GM18508 (cell line): ENCODE data around the gene HOXA6.

Source experiments
- ATAC-seq: cut with Tn5 transposase; IDR thresholded peaks from one replicate; pipeline ENCODE4 v1.9.1; 2021; ENCODE audit warnings: moderate number of reproducible peaks; ENCODE audit not compliant: insufficient read depth, unreplicated experiment

Gene HOXA6

DNA sequence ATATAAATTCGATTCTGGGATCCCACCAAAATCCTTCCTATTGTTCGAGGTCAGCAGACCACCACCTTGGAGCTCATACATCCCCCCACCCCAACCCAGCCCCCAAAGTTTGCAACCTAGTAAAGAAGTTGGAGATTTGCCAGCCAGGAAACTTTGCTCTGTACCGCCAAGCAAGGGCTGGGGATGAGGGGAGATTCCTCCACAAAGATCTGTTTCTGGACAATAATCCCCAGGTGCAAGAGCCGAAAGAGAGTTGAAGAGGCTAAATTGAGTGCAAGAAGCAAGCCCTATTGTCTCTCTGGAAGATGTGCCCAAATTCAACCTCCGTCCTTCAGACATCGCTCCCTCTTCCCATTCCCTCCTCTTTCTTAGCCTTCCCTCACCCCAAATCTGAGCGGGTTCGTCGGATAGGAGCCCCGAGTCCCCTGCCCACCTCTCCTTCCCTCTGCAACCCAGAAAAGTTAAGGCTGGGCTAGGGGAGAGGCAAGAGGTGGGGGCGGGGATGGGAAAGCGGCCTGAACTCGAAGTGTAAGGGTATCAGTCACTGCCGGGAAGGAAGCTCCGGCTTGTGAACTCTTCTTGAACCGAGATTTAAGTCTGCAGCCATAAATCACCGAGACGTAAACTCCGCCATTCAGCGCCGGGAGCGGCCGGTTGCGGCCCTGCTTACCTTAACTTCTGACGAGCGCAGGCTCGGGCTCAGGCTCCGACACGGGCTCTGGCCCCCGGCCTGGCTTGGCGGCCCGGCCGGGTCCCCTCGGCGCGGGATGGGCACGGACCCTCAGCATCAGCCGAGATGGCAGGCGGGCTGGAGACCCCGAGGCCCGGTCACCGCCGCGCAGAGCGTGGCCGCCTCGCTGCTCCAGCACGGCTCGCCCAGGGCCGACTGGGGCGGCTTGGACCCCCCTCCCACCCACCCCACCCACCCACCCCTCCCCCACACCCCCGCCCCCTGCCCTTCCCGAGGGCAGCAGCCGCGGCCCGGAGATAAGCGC lies 34.3 kb downstream of the HOXA6 start:
- ATAC-seq: no peak

DNA sequence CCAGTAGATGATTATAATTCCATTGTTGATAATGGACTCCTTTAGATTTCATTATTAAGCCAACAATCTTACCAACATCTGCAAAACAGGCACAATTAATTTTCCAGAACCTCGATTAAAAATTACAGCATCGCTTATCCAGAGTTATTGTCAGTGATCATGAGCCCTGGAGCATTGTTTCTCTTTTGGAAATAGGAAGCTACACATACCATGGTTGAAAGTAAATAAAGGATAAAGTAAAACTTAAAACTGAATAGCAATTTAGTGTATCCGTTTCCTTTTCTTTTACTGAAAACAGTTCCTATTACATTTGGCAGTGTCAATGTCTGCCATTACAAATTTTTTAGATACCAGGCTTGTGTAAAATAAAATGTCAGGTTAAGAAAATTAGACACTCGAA lies 35.2 kb downstream of the HOXA6 start:
- ATAC-seq: no peak

DNA sequence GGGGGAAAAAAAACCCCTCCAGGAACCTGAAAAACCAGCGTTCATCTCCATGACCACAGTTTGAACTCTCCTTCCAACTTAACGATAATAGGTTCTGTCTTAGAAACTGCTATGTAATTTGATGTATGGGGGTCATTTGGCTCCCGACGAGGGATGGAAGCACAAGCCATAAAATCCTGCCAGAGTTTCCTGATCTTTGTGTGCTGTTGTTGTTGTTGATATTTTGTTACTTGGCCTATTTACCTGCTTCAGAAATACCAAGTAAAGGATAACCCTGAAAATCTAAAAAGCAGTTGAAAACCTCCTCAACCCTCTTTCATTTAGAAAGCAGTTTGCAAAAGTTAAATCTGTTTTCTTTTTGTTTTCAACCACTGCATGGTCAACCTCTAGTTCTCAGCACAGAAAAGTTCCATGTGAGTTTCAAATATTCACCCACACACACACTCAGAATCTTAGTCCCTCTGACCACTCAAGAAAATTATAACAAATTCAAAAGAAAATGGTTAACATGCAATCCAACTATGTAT lies 35.8 kb downstream of the HOXA6 start:
- no peak for ATAC-seq

DNA sequence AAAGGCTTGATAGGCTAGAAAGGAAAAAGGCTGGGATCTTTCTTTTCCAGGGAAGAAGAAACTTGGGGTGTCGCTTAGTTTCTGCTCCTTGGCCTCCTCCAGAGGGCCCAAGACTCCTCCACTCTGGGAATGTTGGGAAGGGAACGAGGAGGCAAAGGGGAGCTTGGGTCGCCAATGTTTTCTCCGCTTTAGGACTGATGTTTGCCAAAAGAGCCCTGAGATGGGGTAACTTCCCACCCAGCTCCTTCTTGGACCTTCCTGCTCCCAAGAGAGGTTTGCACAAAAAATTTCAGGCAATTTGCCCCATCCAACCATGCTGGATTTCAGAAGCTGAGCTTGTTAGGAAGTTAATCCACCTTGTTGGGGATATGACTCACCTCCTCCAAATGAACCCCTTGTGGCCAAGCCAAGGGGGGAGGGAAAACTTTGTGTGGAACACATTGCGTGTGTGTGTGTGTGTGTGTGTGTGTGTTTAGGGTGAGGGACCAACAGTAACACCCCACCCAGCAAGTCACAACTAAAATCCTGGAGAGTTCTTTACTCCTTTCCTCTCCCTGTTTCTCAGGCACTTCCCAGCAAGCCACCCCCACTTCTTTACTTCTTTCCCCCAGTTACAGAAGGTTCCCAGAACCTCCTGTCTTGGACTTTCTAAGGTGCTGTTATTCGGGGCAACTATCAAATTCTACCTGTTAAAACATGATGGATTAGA lies 36.4 kb downstream of the HOXA6 start:
- no peak for ATAC-seq

DNA sequence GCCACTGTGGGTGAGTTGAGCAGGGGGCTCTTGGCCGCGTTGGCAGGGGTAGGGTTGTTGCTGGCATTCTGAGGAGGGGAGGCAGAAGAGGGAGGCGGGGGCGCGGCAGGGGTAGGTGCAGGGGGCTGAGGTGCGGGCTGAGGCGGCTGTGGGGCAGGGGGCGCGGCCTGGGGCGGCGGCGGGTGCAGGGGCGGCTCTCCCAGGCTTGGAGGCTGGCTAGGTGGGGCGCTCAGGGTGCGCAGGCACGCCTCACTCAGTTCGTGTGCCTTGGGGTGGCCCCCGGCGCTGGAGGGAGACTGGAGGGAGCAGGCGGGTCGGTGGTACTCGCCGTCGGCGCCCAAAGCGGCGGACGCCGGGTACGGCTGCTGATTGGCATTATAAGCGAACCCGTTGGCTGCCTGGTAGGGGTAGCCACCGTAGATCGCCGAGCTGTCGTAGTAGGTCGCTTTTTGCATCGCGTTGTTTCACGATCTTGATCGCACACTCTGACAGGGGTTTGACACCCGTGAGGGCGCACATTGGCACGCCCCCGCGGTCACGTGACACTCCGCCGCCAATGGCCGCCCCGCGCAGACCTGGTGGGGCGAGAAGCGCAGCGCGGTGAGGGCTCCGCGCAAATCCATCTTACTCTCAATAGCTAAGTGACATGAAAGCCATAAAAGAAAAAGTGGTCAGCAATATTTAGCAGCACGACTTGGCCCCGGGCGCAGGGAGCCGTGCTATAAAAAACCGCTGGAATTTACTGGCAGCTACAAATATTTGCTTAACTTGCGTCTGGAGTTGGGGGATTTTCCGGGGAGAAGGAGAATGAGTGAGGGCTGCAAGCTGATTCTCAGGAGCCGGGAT lies 37.2 kb downstream of the HOXA6 start:
- ATAC-seq: no peak

DNA sequence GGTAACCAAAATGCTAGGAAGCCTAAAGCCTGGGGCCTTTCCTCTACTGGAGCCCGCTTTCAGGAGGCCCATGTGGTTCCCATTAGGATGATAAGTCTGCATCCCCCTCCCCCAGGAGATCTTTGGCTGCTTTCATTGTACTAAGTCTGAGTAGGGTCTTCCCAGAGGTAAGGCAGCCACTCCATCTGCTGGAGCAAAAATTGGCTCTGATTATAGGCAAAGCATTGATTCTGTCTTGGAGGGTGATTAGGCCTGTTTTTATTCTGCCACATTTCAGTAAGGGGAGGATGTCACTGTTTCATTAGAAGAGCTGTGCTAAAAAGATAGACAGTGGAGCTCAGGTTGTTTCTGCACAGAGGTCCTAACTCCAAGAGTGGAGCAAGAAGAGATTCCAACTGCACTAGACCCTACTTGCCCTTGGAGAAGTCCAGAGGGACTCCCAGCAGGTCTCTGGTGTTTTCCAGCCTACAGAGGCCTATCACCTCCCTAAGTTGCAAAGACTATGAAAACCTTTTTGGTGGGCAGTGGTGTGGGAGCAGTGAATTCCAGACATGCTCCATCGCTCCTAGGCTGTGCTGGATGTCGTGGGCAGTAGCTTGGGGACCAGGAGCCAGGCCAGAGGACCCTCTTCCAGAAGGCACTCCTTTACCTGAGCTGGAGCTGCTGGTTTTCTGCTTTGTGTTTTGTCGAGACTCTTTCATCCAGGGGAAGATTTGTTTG lies 37.9 kb downstream of the HOXA6 start:
- ATAC-seq: no peak

DNA sequence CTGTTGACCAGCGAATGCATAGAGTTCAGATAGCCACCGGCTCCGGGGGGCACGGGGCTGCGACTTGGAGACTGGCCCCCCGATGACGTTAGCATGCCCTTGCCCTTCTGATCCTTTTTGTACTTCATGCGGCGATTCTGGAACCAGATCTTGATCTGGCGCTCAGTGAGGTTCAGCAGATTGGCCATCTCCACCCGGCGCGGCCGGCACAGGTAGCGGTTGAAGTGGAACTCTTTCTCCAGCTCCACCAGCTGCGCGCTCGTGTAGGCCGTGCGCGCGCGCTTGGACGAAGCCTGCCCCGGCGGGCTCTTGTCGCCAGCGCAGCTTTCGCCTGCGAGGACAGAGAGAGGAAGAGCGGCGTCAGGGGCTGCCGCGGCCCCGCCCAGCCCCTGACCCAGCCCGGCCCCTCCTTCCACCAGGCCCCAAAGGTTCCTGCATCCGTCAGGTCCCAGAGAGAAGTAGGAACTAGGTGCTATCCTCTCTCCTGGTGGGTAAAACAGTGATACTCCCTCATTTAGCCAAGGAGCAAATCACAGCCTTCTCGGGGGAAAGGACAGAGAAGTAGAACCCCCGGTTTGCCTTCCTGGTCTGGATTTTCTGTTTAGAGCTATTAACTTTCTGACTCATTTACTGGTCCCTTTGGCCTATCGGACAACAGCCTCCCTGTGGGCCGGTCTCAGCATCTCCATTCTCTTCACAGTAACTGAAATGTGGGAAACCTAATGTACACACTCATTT lies 39.0 kb downstream of the HOXA6 start:
- no peak for ATAC-seq

DNA sequence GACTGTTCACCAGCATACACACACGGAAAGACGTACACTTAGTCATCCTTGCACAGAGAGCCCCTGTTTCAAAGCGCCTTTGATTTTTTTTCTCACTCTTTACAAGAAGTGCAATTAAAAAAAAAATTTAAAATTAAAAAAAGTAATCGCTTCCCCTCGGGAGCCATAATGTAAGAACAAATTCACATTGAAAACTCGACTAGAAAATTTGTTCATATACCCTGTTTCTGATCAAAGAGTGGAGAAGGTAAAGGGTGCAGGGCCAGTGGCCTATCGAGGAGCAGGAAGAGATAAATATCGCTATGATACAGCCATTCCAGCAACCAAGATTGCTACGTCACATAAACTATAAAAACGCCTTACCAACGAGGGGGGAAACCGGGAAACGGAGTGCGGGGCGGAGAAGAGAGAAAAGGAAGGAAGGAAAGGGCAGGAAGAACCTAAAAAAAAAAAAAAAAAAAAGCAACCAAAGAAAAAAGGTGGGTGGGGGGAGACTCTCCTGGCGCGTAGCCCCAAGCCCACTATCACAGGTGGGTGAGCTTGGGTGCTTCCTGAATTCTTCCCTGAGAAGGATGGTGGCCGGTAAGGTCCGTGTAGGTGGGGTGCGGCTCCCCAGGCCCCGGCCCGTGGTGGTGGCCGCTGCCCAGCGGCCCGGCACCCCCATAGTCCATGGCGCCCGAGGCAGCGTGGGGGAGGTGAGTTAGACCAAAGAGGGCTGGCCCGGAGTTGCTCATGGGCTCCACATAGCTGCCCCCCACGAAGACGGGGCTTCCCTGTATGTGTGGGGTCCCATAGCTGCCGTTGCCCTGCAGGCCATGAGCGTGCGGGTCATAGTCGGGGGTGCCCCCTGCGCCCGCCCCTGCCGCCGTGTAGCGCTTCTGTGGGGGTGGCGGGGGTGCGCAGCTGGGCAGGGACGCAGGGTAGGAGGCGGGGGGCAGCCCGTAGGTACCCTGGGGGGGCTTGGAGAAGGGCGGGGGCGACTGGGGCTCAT lies 39.9 kb downstream of the HOXA6 start:
- ATAC-seq: no peak

DNA sequence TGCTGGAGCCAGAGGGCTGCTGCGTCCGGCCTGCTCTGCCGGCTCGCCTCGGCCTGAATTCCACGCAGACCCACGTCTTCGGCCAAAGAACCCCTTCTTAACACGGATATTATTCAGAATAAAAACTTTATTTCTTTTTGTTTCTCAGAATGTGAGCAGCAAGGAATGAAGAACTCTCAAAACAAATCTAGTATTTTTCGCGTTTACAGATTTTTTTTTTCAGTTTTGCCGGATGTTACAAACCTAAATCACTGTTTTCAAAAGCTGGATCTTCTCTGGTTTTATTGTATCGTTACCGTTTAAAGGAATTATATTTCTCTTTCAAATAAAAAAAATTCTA lies 40.7 kb downstream of the HOXA6 start:
- ATAC-seq: no peak

DNA sequence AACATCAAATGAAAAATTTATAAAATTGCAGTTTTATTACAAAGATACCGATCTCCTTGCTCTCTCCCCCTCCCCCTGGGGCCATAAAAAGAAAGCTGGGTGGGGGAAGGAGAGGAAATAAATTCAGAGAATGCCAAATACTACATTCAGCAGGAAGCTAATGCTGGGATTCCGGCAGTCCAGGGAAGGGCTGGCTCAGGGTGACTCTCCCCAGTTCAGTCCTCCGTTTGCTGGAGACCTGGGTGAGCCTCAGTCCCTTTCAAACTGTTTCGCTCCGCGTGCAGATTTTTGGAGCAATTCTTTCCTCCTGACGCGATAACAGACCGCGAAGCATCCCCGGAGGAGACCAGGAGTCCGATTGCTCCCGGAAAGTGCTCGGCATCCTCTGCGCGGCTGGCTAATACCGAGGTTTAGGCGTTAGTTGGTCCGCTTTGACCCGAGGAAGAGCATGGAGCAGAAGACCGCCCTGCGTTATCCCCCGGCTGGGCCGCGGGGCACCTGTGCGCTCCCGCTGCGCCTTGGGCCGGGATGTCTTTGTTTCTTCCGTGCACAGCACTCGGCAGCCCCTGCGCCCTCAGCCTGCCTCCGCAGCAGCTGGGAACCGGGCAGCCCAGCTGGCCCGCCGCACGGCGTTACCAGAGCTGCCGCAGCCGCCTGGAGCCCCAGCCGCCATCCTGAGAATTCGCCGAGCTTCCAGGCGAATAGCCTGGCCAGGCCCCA lies 41.2 kb downstream of the HOXA6 start:
- ATAC-seq: no peak

DNA sequence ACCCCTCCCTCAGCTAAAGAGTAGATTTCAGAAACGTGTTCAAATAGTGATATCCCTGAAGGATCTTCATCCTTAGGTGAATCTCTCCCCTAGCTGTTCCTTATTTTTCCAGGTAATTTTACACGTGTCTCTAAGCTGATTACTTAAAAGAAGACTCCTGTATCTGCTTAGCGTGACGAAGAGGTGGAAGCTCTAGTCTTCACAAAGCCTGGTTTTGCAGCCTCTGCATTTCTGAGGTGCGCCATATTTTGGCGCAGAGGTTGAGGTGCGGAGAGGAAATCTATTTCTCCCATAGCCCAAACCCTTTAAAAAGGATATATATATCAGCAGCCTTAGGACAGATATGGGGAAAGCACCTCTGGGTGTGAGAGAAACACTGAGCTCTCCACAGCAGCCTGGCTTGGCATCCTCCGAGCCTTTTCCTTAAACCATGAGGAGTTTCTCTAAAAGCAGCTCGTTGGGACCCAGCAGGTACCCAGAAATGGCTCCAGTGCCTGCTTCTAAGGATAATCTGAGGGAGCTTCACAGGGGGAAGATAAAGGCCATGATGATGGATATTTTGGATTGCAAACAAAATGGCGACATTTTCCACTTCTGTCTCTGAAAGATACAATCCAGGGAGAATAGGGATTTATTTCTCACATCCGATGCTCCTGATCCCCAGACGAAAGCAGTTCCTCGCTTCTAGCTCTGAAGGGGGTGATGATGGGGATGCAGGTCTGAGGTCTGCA lies 42.1 kb downstream of the HOXA6 start:
- no peak for ATAC-seq

DNA sequence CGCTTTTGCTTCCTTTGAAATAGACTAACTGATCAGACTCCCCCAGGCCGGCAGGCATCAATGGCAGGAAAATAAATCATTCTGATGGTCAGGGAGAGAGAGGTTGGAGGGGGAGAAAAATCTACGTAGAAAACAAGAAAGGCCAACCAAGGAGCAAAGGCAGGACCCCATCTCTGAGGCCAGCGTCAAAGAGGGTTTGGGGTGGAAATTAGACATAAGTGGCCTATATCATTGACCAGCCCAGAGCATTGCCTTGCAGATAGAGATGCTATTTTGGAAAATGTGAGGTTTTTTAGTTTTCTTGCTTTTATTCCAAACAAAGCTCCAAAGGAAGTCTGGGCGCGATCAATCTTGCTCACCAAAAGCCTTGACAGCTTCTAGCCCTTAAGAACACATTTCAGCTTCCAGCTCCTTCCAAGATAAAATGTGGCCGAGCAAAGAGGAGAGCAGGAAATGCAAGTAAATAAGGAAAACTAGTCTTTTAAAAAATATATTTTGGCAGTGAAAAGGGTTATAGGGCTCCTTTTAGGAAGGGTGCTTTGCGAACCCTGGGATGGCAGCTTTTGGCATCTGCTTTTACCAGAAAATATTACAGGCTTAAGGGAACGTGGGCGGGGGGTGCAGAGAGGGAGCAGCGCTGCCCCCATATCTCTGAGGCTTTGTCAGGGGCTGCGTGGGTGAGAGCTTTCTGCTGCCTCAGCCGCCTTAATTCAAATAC lies 43.1 kb downstream of the HOXA6 start:
- ATAC-seq: no peak

DNA sequence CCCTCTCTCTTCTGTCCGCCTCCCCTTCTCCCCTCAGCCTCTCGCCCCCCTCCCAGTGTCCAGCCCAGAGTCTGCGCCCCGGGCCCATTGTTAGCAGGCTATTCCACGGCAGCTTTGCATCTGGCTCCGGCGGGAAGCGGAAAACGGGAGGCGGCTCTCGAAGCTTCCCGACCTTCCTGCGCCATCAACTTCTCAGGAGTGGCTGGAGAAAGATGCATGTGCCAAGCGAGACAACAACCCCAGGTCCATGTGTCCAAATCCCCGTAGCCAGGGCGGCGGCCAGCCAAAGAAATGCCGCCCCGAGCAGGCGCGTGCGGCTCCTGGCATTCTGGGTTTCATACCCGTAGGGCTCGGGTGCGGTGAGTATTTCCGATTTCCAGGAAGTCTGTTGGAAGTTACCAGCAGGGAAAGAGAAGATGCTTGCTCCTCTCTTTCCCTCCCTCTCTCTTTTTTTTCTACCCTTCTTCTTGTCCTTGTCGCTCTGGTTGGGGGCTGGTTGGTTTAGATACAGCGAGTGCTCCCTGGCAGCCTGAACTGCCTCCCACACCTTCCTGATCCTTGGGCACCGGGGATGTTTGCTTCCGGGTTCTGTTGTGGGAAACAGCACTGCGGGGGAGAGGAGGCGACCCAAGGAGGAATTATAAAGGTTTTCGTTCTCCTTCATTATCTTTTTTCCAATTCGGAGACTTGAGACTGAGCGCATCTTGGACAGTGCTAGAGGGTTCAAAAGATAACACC lies 43.9 kb downstream of the HOXA6 start:
- ATAC-seq: no peak

DNA sequence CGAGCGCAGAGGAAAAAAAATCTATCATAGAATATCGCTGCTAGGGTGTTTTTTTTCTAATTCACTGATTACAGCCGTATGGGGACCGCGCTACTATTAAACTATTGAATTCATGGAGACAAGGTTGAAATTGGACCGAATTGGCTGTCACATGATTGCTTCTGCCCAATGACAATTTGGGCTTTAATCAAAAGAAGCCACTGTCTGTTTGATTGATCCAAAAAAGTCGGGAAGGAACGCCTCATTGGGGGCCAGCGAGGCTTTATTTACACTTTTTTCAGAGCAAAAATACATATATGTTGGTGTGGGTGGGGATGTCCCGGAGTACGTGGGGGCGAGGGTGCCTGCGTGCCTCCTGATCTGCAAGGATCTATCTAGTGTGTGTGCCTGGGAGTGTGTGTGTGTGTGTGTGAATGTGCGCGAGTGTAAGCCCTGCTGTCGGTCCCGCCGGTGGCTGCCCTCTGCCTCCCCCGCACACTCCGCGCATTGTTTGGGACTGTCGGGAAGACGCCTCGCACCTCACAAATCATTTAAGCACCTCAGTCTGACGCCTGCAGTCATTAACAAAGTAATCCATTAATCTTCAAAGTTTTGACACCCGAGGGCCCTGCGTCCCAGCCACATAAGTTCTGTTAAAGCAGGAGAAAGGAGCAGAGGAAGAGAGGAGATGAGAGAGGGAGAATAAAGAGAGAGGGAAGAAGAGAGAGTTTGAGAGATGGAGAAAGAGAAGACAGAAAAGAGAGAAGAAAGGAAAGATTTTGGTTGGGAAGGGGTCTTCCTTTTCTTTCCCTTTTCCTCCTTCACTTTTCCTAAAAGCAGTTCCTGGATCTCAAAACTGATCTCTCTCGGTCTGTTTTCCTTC lies 44.8 kb downstream of the HOXA6 start, which contains the start of gene HOXA2:
TSS of gene HOXA2 (minus strand) at position 103 of the 862 bp plus-strand sequence. CDS start 183 bp downstream, outside the sequence.
- ATAC-seq: no peak
